ENCODE results near the gene TMBIM1. TPM values are rescaled to one million over a fixed set of nuclear protein-coding genes. Genes with fewer than 3 reads are reported as not detected.

Gene TMBIM1
- total and polyA plus RNA-seq, 8 donors: 56.6 to 196 (median 159) TPM

GRCh38 chr2:218325566-218326160, 33.4 kb upstream of the TMBIM1 start:
- Histone ChIP-seq H3K4me3 (no peak overlapping the region), H3K27ac (no peak overlapping the region), H3K27me3 (no peaks in the 10 kb centered on the region), H3K9me3 (no peaks in the 10 kb centered on the region), H3K36me3 (no peaks in the 10 kb centered on the region), H3K4me1 (peaks cover 0 to 9% (median 0%) of the 10 kb centered on the region in 3 donors)
- TF ChIP-seq, protein P1, sequence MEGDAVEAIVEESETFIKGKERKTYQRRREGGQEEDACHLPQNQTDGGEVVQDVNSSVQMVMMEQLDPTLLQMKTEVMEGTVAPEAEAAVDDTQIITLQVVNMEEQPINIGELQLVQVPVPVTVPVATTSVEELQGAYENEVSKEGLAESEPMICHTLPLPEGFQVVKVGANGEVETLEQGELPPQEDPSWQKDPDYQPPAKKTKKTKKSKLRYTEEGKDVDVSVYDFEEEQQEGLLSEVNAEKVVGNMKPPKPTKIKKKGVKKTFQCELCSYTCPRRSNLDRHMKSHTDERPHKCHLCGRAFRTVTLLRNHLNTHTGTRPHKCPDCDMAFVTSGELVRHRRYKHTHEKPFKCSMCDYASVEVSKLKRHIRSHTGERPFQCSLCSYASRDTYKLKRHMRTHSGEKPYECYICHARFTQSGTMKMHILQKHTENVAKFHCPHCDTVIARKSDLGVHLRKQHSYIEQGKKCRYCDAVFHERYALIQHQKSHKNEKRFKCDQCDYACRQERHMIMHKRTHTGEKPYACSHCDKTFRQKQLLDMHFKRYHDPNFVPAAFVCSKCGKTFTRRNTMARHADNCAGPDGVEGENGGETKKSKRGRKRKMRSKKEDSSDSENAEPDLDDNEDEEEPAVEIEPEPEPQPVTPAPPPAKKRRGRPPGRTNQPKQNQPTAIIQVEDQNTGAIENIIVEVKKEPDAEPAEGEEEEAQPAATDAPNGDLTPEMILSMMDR (IDR thresholded peaks at IDR 0.05): no peak
- no peak for DNase-seq
- intact Hi-C loops (cut with DNase I): no loop called here
- WGBS, 2 donors: 81 to 91% methylated on average over 4 of the region's 4 CpGs
- no peak for FAIRE-seq
- no peak for ATAC-seq

DNA sequence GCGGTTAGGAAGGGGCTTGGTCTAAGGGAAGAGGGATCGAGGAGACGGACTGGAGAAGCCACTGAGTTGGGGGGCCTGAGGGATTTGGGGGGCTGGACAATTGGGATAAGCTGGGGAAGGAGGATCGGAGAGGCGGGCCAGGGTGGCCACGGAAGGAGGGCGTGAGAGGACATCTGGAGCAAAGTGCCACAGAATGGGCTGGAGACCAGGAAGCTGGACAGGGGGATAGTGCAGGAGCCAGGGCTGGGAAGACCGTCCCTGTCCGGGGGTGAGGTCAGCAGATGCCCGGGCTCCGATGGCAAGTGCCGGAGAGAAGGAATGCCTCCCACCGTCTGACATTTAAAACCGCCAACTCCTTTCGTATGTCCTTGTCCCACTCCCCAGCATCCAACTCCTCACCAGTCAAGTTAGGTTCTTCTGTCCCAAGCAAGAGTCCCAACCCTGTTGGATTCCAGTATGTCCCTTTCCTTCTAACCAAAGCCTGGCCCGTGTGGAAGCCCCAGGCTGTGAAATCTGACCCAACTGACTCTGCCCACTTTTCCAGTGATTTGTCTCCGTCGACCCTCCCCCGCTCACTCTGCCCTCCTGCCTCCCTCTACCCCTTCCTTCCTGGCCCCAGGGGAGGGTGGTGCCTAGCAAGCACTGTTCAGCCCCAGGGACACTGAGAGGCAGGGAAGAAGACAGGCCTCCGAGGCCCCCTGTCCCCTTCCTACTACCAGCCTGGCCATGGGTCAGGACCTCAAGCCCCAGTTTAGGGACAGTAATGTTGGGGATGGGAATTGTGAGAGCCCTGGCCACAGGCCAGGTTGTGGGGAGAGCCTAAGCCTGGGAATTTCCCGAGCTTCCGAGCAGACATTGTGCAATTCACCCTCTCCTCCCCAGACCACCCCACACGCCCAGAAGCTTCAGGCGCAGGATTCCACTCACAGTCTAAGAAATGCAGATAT, 31.5 kb upstream of the TMBIM1 start:
- Histone ChIP-seq H3K4me3 (peak overlapping the region; percentile 56 to 83 (median 64)), H3K27ac (peak overlapping the region; percentile 60 to 90 (median 74)), H3K36me3 (no peaks in the 10 kb centered on the region), H3K27me3 (no peaks in the 10 kb centered on the region), H3K9me3 (no peaks in the 10 kb centered on the region), H3K4me1 (peaks cover 0 to 9% (median 0%) of the 10 kb centered on the region in 3 donors)
- DNase-seq (peak; percentile 32 to 68 (median 50)), FAIRE-seq (no peak), ATAC-seq (peak; percentile 14 to 52 (median 42))
- TF ChIP-seq, protein P1 (IDR thresholded peaks at IDR 0.05): no peak
- WGBS, 2 donors: 11 to 15% methylated on average over 22 to 24 of the region's 24 CpGs
- intact Hi-C loops (cut with DNase I): no loop called here

DNA sequence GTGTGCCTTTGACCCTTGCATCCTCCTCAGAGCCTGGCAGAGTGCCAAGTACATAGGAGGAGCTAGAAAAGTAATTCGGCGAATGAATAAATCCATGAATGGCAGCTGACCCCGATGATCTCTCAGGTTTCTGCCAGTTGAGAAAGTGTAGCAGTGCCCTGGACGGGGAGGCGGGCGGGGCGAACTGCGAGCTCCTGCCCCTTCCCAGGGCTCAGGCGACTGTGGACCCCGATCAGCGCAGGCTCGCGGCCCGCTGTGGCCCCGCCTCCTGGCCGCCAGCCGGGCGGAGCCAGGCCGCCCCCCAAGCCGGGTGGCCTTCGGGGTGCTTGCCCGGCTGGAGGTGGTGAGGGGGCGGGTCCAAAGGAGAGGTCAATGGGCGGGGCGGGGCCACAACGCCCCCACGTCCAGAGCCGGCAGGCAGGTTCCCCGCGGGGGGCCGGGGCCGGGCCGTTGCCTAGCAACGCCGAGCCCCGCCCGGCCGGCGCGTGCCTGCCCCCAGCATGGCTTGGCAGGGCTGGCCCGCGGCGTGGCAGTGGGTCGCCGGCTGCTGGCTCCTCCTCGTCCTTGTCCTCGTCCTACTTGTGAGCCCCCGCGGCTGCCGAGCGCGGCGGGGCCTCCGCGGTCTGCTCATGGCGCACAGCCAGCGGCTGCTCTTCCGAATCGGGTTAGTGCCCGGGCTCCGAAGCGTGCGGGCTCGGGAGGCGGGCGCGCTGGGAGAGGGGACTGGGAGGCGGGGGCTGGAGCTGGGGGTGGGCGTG, 30.6 kb upstream of the TMBIM1 start:
- peak overlapping the region; percentile 56 to 83 (median 64) for H3K4me3 ChIP-seq
- peaks cover 0 to 9% (median 0%) of the 10 kb centered on the region in 3 donors for H3K4me1 ChIP-seq
- 1% methylated on average over 52 to 69 of the region's 69 CpGs for WGBS, 2 donors
- H3K36me3 ChIP-seq: no peaks in the 10 kb centered on the region
- intact Hi-C loops (cut with DNase I): no loop called here
- peak; percentile 72 to 90 (median 83) for DNase-seq
- H3K9me3 ChIP-seq: no peaks in the 10 kb centered on the region
- TF ChIP-seq, protein P1 (IDR thresholded peaks at IDR 0.05): no peak
- H3K27ac ChIP-seq: peak overlapping the region; percentile 60 to 90 (median 74)
- FAIRE-seq: no peak
- no peaks in the 10 kb centered on the region for H3K27me3 ChIP-seq
- peak; percentile 81 to 84 (median 83) for ATAC-seq

- TF ChIP-seq, protein P1 (IDR thresholded peaks at IDR 0.05): no peak
- FAIRE-seq: no peak
- Histone ChIP-seq H3K4me3 (no peak overlapping the region), H3K27ac (no peak overlapping the region), H3K4me1 (peaks cover 0 to 9% (median 0%) of the 10 kb centered on the region in 3 donors), H3K36me3 (no peaks in the 10 kb centered on the region), H3K9me3 (no peaks in the 10 kb centered on the region), H3K27me3 (no peaks in the 10 kb centered on the region)
- 94 to 96% methylated on average over 3 of the region's 3 CpGs for WGBS, 2 donors
- intact Hi-C loops (cut with DNase I): no loop called here
- no peak for ATAC-seq
- no peak for DNase-seq
Observed at GRCh38 chr2:218320704-218321336, 28.5 kb upstream of the TMBIM1 start.
